Stimulated activated CD8-positive, alpha-beta memory T cell treated with anti-CD3 and anti-CD28 coated beads, Interleukin-12 subunit alpha, Interleukin-12 subunit beta, amount 100 ng/mL, for 4 hours (primary cell): Measurements from ENCODE around the gene FAM184A.
"Not testable (repeated sequence)": the region's sequence is repeated elsewhere in the genome, so short reads cannot be mapped to it uniquely, and the experiment has no call there.

Experiments
- DNase-seq: peaks from one replicate; pipeline ENCODE4 v3.0.0-alpha.2; 2020; ENCODE audit warnings: low read depth

FAM184A gene

GRCh38 chr6:119020597-119021561 lies 57.6 kb downstream of the FAM184A start:
- no peak for DNase-seq

DNA sequence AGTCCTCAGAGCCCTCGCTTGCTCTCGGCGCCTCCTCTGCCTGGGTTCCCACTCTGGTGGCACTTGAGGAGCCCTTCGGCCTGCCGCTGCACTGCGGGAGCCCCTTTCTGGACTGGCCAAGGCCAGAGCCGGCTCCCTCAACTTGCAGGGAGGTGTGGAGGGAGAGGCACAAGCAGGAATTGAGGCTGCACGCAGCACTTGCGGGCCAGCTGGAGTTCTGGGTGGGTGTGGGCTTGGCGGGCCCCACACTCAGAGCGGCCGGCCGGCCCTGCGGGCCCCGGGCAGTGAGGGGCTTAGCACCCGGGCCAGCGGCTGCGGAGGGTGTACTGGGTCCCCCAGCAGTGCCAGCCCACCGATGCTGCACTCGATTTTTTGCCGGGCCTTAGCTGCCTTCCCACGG lies 63.3 kb downstream of the FAM184A start:
- not testable (repeated sequence) for DNase-seq

- no peak for DNase-seq
These were observed 65.9 kb downstream of the FAM184A start for GRCh38 chr6:119012521-119012920.

DNA sequence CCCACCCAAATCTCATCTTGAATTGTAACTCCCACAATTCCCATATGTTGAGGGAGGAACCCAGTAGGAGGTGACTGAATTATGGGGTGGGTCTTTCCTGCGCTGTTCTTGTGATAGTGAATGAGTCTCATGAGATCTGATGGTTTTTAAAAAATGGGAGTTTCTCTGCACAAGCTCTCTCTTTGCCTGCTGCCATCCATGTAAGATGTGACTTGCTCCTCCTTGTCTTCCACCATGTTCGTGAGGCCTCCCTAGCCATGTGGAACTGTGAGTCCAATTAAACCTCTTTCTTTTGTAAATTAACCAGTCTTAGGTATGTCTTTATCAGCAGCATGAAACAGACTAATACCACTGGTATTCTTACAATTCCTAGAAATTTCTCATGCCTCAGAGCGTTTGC lies 69.2 kb downstream of the FAM184A start:
- not testable (repeated sequence) for DNase-seq

DNA sequence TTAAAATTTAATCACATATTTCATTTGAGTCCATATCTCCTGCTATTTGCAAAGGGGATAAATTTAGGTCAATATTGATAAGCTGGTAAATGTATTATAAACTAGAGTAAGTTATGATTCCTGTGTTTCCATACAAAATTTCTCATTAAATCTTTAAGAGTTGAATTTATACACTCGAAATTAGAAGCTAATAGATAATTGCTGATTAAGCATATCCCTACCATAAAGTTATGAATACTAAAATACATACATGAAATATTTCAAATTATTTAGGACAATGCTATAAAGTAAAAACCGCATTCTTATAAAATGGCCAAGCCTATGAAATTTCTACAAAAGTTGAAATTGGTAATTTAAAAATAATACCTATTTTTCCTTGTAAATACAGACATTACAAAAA lies 71.5 kb downstream of the FAM184A start:
- DNase-seq = no peak

DNA sequence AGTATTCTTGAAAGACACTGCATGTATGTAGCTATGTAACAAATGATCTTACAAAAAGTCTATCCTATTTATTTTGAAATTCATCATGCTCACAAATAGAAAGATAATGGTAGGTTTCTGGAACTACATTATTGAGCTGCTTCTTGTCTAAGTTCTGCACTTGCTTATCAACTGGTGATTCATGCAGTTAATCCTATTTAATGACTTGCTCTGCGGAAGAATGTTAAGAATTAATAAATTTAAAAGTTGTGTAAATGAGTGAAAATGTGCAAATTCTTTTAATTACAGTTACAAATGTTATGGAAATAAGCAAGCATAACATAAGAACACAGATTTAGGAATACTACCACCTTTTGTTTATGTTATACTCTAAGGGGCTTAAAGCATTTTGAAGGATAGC lies 76.4 kb downstream of the FAM184A start:
- no peak for DNase-seq

GRCh38 chr6:118999494-119000040 lies 78.9 kb downstream of the FAM184A start:
- no peak for DNase-seq

GRCh38 chr6:118997426-118997825 lies 81.0 kb downstream of the FAM184A start:
- not testable (repeated sequence) for DNase-seq

- no peak for DNase-seq
These were observed 82.1 kb downstream of the FAM184A start for GRCh38 chr6:118996289-118996820.

DNA sequence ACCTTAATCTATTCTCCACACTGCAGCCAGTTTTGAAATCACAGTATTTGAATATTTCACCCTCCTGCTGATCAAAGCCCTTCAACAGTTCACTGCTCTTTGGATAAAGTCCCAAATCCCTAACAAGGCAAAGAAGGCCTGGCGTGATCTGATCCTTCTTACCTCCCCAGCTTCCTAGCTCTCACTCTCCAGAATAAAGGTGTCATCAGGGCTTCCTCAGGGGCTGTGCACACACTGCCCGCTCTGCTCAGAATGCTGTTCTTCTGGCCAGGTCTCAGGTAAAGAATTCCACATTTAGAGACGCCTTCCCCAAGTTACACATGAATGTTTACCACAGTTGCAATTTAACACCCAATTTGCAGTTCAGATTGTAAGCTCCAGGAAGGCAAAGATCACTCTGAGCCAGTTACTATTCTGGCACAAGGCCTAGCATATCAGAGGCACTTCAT lies 84.6 kb downstream of the FAM184A start:
- no peak for DNase-seq

GRCh38 chr6:118993358-118993757 lies 85.1 kb downstream of the FAM184A start:
- DNase-seq = no peak

DNA sequence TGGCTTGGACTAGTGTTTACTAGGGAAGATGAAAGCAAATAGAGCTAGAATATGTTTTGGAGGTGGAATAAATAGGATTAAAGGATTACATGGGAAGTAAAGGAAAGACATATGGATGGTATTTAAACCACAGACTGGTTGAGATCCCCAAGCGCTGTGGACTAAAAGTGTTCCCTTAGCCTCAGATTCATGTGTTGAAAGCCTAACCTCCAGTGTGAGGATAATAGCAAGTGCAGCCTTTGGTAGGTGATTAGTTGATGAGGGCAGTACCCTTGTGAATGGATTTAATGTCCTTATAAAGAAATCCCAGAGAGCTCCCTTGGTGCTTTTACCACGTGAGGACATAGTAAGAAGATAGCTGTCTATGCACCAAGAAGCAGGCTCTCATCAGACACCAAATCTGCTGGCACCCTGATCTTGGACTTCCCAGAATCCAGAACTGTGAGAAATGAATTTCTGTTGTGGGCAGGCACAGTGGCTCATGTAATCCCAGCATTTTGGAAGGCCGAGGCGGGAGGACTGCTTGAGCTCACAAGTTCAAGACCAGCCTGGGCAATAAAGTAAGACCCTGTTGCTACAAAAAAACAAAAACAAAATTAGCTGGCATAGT lies 86.2 kb downstream of the FAM184A start:
- no peak for DNase-seq

DNA sequence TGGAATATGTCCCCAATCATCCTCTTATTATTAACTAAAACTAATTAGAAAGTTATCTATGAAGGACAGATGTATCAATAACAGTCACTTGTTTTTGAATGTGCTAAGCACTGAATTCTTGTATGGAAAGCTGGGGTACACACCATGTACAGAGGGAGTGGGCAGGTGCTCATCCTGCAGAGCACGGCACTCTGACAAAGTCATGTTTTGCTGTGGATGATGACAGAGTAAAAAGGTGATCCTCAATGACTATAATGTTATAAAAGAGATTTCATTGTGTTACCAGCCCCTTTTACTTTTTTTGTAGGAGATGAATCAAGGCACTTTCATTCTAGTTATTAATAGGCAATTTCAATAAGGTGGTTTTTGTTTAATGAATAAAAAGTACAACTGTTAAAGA lies 92.2 kb downstream of the FAM184A start:
- no peak for DNase-seq

GRCh38 chr6:118985123-118985830 lies 93.2 kb downstream of the FAM184A start:
- no peak for DNase-seq

DNA sequence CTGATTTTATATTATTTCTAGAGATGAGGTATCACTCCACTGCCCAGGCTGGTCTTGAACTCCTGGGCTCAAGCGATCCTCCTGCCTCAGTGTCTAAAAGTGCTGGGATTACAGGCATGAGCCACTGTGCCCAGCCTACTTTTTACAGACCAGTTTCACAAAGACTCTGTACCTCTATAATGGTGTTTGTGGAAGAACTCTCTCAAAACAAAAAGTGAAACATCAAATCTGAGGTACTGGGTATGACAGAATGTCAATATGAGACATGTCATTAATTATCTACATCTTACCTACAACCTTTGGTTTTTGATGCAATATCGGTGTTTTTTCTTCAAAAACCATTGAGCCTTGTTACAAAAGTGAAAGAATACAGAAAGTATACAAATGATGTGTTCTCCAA lies 94.1 kb downstream of the FAM184A start:
- DNase-seq = no peak

DNA sequence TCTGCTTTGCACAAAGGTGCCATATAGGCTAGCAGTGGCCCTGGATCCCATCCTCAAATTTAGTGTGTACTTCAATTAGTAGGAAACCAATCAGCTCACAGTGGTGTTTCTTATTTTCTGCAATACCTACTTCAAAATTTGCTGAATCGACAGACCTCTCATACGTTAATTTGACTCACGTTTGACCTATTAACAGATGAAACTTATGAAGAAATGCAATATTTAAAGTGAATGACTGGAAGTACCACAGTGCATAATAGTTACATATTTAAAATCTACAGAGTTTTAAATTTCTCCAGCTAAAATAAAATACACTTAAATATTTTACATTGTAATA lies 95.9 kb downstream of the FAM184A start:
- no peak for DNase-seq

DNA sequence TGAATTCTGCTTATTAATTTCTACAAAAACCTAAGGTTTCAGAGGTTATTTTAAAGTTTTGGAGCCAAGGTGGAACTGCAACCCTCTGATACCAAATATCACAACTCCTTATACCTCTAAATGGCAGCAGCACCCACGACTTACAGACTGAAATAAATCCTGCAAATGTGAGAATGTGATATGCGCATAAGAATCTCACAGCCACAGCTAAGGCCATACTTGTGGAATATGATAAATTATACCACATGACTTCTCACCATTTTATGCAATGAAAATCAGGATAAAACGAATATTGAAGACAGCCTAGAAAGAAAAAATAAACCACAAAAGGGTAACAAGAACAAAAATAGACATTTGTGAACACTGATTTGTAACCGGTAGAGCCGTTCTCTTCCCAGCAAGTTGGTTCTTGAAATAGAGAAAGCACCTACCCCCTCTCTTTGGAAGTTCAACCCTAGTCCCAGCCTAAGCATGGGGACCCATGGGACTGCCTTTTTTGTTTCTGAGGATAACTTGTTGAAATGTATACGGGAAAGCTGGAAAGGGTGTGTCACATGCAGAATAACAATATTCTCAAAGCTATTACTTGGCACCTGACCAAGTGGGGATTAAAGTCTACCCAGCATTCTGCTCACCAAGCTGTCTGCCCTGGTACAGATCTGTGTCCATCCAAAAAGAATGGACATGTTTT lies 96.4 kb downstream of the FAM184A start:
- DNase-seq = no peak

DNA sequence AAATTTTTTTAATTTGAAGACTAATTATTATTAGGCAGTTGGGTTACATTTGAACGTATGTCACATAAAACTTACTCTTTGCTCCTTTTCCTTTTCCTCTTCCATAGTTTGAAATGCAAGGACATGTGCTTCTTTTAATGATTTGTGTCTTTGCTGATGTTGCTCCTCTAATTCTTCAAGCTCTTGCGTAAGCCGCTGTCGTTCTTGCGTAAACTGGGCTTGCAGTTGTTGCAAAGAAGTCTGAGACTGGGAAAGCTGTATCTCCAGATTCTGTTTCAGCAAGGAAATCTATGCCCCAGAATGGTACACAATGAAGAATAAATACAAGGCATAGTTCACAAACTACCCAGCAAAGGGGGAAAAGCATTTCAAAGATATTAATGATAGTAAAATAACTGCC lies 98.4 kb downstream of the FAM184A start:
- DNase-seq = no peak

- DNase-seq = no peak
These were observed 103.7 kb downstream of the FAM184A start for GRCh38 chr6:118974790-118975189.

DNA sequence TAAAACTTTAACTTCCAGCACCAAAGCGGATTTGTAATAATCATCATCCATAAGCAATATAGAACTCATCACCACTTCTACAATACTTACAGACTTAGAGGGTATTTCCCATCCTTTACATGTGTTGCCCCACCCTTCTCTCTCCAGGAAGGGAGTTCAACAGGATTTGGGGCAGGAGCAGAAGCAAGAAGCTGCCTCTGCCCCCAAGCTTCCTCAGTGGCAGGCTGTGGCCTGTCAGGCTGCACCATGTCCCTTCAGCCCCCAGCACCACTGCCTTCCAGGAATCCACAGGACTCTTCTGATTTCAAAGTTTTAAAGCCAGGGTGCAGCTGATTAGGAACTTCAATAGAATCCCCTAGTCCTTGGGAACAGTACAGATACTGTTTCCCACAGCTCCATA lies 106.8 kb downstream of the FAM184A start:
- DNase-seq = no peak

GRCh38 chr6:118970866-118971265 lies 107.6 kb downstream of the FAM184A start:
- no peak for DNase-seq

DNA sequence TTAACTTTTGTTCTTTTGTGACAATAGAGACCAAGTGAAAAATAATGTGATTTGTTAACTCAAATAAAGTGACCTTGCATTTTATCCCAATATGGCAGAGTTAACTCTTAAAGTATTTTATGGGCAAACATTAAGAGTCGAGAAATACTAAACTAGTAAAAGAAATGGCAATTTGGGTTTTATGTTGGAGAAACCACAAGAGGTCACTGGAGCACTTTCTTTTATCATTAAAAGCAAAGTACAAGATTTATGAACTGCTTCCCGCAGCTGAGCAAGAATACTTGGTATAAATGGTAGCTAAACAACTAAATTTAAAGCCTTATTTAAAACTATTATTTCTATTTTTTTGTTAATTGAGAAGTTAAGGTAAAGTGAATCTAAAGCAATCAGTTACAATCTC lies 110.0 kb downstream of the FAM184A start:
- DNase-seq = no peak
